Activated CD4-positive, alpha-beta memory T cell treated with anti-CD3 and anti-CD28 coated beads for 36 hours (primary cell): ENCODE data around the gene ZMYM2. TPM values are rescaled to one million over a fixed set of nuclear protein-coding genes. Genes with fewer than 3 reads are reported as not detected.

Experiments
- total RNA-seq, 2 experiments: library from RNA; stranded (reverse); gene quantifications; one replicate each; pipeline ENCODE4 v1.2.3, GENCODE V29; 2021

ZMYM2 gene
- total RNA-seq, 2 experiments from 2014 or later, result 47.7 to 55.8 TPM

Other genes starting within 250 kb of the ZMYM2 start
- gene PSPC1, start 175.8 kb upstream of the ZMYM2 start, total RNA-seq, result 10 to 100 TPM; 55.9 to 56.6 TPM
- gene ZMYM5, start 95.1 kb upstream of the ZMYM2 start, total RNA-seq, result 10 to 100 TPM; 10.0 to 11.1 TPM
- gene GJA3, start 202.3 kb downstream of the ZMYM2 start, total RNA-seq, result under 1 TPM; 0.14 to 0.29 TPM
- 1 to 10 TPM; 5.0 to 5.1 TPM for gene GJB2, start 234.2 kb downstream of the ZMYM2 start, total RNA-seq